Aorta (tissue), 5 donors: ENCODE results near the gene CLIP3. TPM values are rescaled to one million over a fixed set of nuclear protein-coding genes. Genes with fewer than 3 reads are reported as not detected.
A peak's percentile ranks its signal among the peaks of the same experiment; 100 is the strongest.

Experiments used
- ATAC-seq: fragments of 200-7000 bp; cut with Tn5 transposase; one replicate; pipeline ENCODE4 v1.9.1; 2022; ENCODE audit warnings: moderate library complexity; ENCODE audit not compliant: low FRiP score
- DNase-seq, 2 donors: peaks; one replicate each; pipeline ENCODE4 v3.0.0-alpha.2; 2020
- H3K27ac ChIP-seq, 2 donors: one replicate each; pipeline ENCODE4 v1.5.1; 2013; ENCODE audit warnings: low read length in 2 of 2, mild to moderate bottlenecking in 2 of 2, moderate library complexity in 2 of 2, control low read depth in 1 of 2, inconsistent platforms in 1 of 2, low read depth in 1 of 2
- H3K27me3 ChIP-seq, 2 donors: one replicate each; pipeline ENCODE4 v1.6.1; 2013; ENCODE audit warnings: control low read depth in 1 of 2, low read length in 1 of 2, mild to moderate bottlenecking in 1 of 2, moderate library complexity in 1 of 2; ENCODE audit not compliant: insufficient read depth in 2 of 2, control insufficient read depth in 1 of 2
- H3K36me3 ChIP-seq, 2 donors: one replicate each; pipeline ENCODE4 v1.6.1; 2013; ENCODE audit warnings: control low read depth in 1 of 2, low read length in 1 of 2, mild to moderate bottlenecking in 1 of 2; ENCODE audit not compliant: insufficient read depth in 2 of 2, control insufficient read depth in 1 of 2
- H3K4me1 ChIP-seq, 2 donors: one replicate each; pipeline ENCODE4 v1.6.1; 2013; ENCODE audit warnings: low read length in 2 of 2, control low read depth in 1 of 2, mild to moderate bottlenecking in 1 of 2, moderate library complexity in 1 of 2; ENCODE audit not compliant: insufficient read depth in 2 of 2, control insufficient read depth in 1 of 2
- H3K4me3 ChIP-seq, 2 donors: one replicate each; pipeline ENCODE4 v1.5.1; 2013; ENCODE audit warnings: low read length in 2 of 2, control low read depth in 1 of 2, mild to moderate bottlenecking in 1 of 2
- H3K9me3 ChIP-seq: one replicate; pipeline ENCODE4 v1.6.1; 2013; ENCODE audit warnings: mild to moderate bottlenecking, low read length; ENCODE audit not compliant: control insufficient read depth
- WGBS, 2 donors: extraction: QIAGEN DNeasy Blood & Tissue Kit; methylation state at CpG; one replicate each; pipeline ENCODE4 v1.1.7; 2013; 5-methylcytosine and 5-hydroxymethylcytosine counted together
- intact Hi-C, 2 donors: fragments of 100-400 bp; cut with DNase I; formaldehyde crosslinking; loops; one replicate each; pipeline versions ENCODE4 v1.14.2 to v1.15.0; 2022
- polyA plus RNA-seq, 2 donors: library from polyadenylated mRNA; stranded (reverse); fragments of 200-250 nt; gene quantifications; one replicate each; pipeline ENCODE4 v1.2.3, GENCODE V29; 2013
- total RNA-seq, 2 donors: library from RNA; stranded (reverse); fragmentation: NEBNext Ultra II Directional; extraction: Animal tissue kit (Norgen Biotek cat#: 25700); gene quantifications; one replicate each; pipeline ENCODE4 v1.2.1, GENCODE V29; 2021
- donor health status: healthy with polysubstance abuse.
- donor health status: Bipolar disorder and iron deficiency.
- donor health status: DM: no; HTN: no; CAD: no.
- donor health status: DM: no; HTN: no; CAD: no.
- donor health status: DM: yes; HTN: yes; CAD: no.

The CLIP3 gene
- total and polyA plus RNA-seq, 4 donors, result 8.9 to 37.1 (median 28.7) TPM

GRCh38 chr19:36014012-36014924 is 18.4 kb downstream of the CLIP3 start, which contains the start of gene ALKBH6:
Gene ALKBH6 (minus strand): TSS chr19:36014213. CDS start chr19:36013397, 816 bp downstream.
- peak; percentile 99 for ATAC-seq
- intact Hi-C loops, result loop anchor here in 1 of 2 donors (5.0 kb wide), 1 partner anchor 38 kb away; the partner anchor contains the start of genes THAP8 and WDR62
- H3K27me3 ChIP-seq, result no peaks in the 10 kb centered on the region
- 2 to 3% methylated on average over 42 of the region's 42 CpGs for WGBS, 2 donors
- H3K36me3 ChIP-seq, result peaks cover 0 to 3% of the 10 kb centered on the region in 2 donors
- peak within 1 kb of the TSS; percentile 67 to 73 for H3K4me3 ChIP-seq
- peak; percentile 100 for DNase-seq
- peak within 1 kb of the TSS in 1 of 2 donors; percentile 22 for H3K27ac ChIP-seq
- H3K9me3 ChIP-seq, result no peaks in the 10 kb centered on the region
- no peaks in the 10 kb centered on the region for H3K4me1 ChIP-seq

- WGBS, 2 donors, result 26 to 28% methylated on average over 15 of the region's 15 CpGs
- intact Hi-C loops, result loop anchor here in 1 of 2 donors (5.0 kb wide), 1 partner anchor 39 kb away; the partner anchor contains the start of genes THAP8 and WDR62
- ATAC-seq, result no peak
Observed at GRCh38 chr19:36013280-36014011, 19.2 kb downstream of the CLIP3 start.

GRCh38 chr19:36010402-36010801 is 22.3 kb downstream of the CLIP3 start:
- WGBS, 2 donors, result 95 to 96% methylated on average over 11 of the region's 11 CpGs
- no peak for DNase-seq
- intact Hi-C loops, result loop anchor here in 1 of 2 donors (5.0 kb wide), 1 partner anchor 42 kb away; the partner anchor contains the start of genes THAP8 and WDR62

More at GRCh38 chr19:36013280-36014011, 19.2 kb downstream of the CLIP3 start:
- Histone ChIP-seq H3K36me3 (no peaks in the 10 kb centered on the region), H3K4me3 (peak overlapping the region; percentile 67 to 73), H3K9me3 (no peaks in the 10 kb centered on the region), H3K27me3 (no peaks in the 10 kb centered on the region), H3K27ac (peak overlapping the region in 1 of 2 donors; percentile 22), H3K4me1 (no peaks in the 10 kb centered on the region)
- no peak for DNase-seq

GRCh38 chr19:36009633-36010379 is 22.9 kb downstream of the CLIP3 start:
- Histone ChIP-seq H3K4me1 (no peaks in the 10 kb centered on the region), H3K9me3 (no peaks in the 10 kb centered on the region), H3K4me3 (no peak overlapping the region), H3K27ac (peak overlapping the region in 1 of 2 donors; percentile 7), H3K36me3 (no peaks in the 10 kb centered on the region), H3K27me3 (no peaks in the 10 kb centered on the region)
- DNase-seq, result no peak
- ATAC-seq, result no peak
- WGBS, 2 donors, result 48 to 53% methylated on average over 15 of the region's 15 CpGs
- intact Hi-C loops, result loop anchor here in 1 of 2 donors (5.0 kb wide), 1 partner anchor 42 kb away; the partner anchor contains the start of genes THAP8 and WDR62

More at GRCh38 chr19:36010402-36010801, 22.3 kb downstream of the CLIP3 start:
- Histone ChIP-seq H3K27me3 (no peaks in the 10 kb centered on the region), H3K36me3 (no peaks in the 10 kb centered on the region), H3K4me1 (no peaks in the 10 kb centered on the region), H3K4me3 (no peak overlapping the region), H3K27ac (no peak overlapping the region), H3K9me3 (no peaks in the 10 kb centered on the region)
- no peak for ATAC-seq

GRCh38 chr19:36009220-36009619 is 23.5 kb downstream of the CLIP3 start:
- intact Hi-C loops, result no loop called here
- ATAC-seq (peak; percentile 75), DNase-seq (peak; percentile 80 to 91)
- Histone ChIP-seq H3K27me3 (no peaks in the 10 kb centered on the region), H3K4me1 (no peaks in the 10 kb centered on the region), H3K4me3 (no peak overlapping the region), H3K36me3 (no peaks in the 10 kb centered on the region), H3K27ac (no peak overlapping the region), H3K9me3 (no peaks in the 10 kb centered on the region)
- 1 to 2% methylated on average over 37 to 50 of the region's 50 CpGs for WGBS, 2 donors

- no peak for ATAC-seq
- Histone ChIP-seq H3K4me3 (no peak within 1 kb of the TSS), H3K27me3 (no peaks in the 10 kb centered on the region), H3K9me3 (no peaks in the 10 kb centered on the region), H3K27ac (peak within 1 kb of the TSS in 1 of 2 donors; percentile 7), H3K4me1 (no peaks in the 10 kb centered on the region), H3K36me3 (no peaks in the 10 kb centered on the region)
- WGBS, 2 donors, result 49 to 53% methylated on average over 19 of the region's 19 CpGs
- intact Hi-C loops, result no loop called here
- DNase-seq, result no peak
Observed at GRCh38 chr19:36008336-36008978, 24.2 kb downstream of the CLIP3 start, which contains the start of gene SYNE4. Gene SYNE4 (minus strand): TSS chr19:36008813. CDS start chr19:36008681, 132 bp downstream.

- intact Hi-C loops, result no loop called here
- no peaks in the 10 kb centered on the region for H3K4me1 ChIP-seq
- no peaks in the 10 kb centered on the region for H3K36me3 ChIP-seq
- ATAC-seq, result no peak
- H3K4me3 ChIP-seq, result no peak overlapping the region
- no peaks in the 10 kb centered on the region for H3K27me3 ChIP-seq
- 87 to 90% methylated on average over 5 of the region's 5 CpGs for WGBS, 2 donors
- DNase-seq, result no peak
- no peaks in the 10 kb centered on the region for H3K9me3 ChIP-seq
- no peak overlapping the region for H3K27ac ChIP-seq
Observed at GRCh38 chr19:36006955-36007354, 25.7 kb downstream of the CLIP3 start.
